ENCODE results near the gene CD300A.

GRCh38 chr17:74430385-74430705 is 36.1 kb upstream of the CD300A start:
- TF ChIP-seq CTCF (IDR thresholded peaks at IDR 0.05) (no peak), POLR2A (IDR thresholded peaks at IDR 0.05) (no peak)
